Mucosa of descending colon (tissue), 3 donors: ENCODE results near the gene ETNK2. TPM values are rescaled to one million over a fixed set of nuclear protein-coding genes. Genes with fewer than 3 reads are reported as not detected.

ENCODE experiments used
- ATAC-seq: fragments of 200-7000 bp; cut with Tn5 transposase; one replicate; pipeline ENCODE4 v1.9.1; 2020; ENCODE audit warnings: mild to moderate bottlenecking, moderate library complexity
- DNase-seq, 3 donors: peaks; one replicate each; pipeline ENCODE4 v3.0.0-alpha.2; 2020
- H3K36me3 ChIP-seq: fragments of 200-600 bp; one replicate; pipeline ENCODE4 v1.8.0; 2021; ENCODE audit warnings: low read depth, mild to moderate bottlenecking
- H3K4me1 ChIP-seq: fragments of 200-600 bp; one replicate; pipeline ENCODE4 v1.8.0; 2021; ENCODE audit warnings: low read depth, mild to moderate bottlenecking
- H3K4me3 ChIP-seq: fragments of 200-600 bp; one replicate; pipeline ENCODE4 v1.8.0; 2021; ENCODE audit warnings: mild to moderate bottlenecking
- H3K9me3 ChIP-seq: fragments of 200-600 bp; one replicate; pipeline ENCODE4 v1.8.0; 2021; ENCODE audit warnings: mild to moderate bottlenecking
- intact Hi-C, 2 donors: fragments of 100-400 bp; cut with DNase I in 1 of 2; cut with micrococcal nuclease in 1 of 2; formaldehyde crosslinking; loops; one replicate each; pipeline versions ENCODE4 v1.11.0 to v1.11.1; 2022; cut with DNase I, micrococcal nuclease
- total RNA-seq, 3 donors: library from RNA; stranded (reverse); fragmentation: NEBNext Ultra II Directional in 2 of 3; extraction: Animal tissue kit (Norgen Biotek cat#: 25700) in 2 of 3; gene quantifications; one replicate each; pipeline versions ENCODE4 v1.2.1 to v1.2.4, GENCODE V29; 2021 to 2023
- TF ChIP-seq, protein P1 (sequence below): fragments of 200-600 bp; IDR thresholded peaks from one replicate; pipeline ENCODE4 v1.8.0; 2022; ENCODE audit warnings: antibody characterized with exemption, mild to moderate bottlenecking
- donor health status: DM: no; HTN: no; CAD: no; lungs with moderate emphysema.
- donor health status: DM: no; HTN: no; CAD: no.
- donor health status: DM: no; HTN: yes; CAD: no.

The ETNK2 gene
- total RNA-seq, 3 donors from 2014 or later: 0.20 to 6.8 (median 2.1) TPM

GRCh38 chr1:204166219-204166618 lies 14.4 kb upstream of the ETNK2 start, which contains the start of gene REN:
REN (minus strand) TSS chr1:204166337; CDS start chr1:204166293, 44 bp downstream.
- DNase-seq (no peak), ATAC-seq (no peak)
- peaks cover 3% of the 10 kb centered on the region for H3K4me1 ChIP-seq
- no peaks in the 10 kb centered on the region for H3K36me3 ChIP-seq
- TF ChIP-seq, protein P1, sequence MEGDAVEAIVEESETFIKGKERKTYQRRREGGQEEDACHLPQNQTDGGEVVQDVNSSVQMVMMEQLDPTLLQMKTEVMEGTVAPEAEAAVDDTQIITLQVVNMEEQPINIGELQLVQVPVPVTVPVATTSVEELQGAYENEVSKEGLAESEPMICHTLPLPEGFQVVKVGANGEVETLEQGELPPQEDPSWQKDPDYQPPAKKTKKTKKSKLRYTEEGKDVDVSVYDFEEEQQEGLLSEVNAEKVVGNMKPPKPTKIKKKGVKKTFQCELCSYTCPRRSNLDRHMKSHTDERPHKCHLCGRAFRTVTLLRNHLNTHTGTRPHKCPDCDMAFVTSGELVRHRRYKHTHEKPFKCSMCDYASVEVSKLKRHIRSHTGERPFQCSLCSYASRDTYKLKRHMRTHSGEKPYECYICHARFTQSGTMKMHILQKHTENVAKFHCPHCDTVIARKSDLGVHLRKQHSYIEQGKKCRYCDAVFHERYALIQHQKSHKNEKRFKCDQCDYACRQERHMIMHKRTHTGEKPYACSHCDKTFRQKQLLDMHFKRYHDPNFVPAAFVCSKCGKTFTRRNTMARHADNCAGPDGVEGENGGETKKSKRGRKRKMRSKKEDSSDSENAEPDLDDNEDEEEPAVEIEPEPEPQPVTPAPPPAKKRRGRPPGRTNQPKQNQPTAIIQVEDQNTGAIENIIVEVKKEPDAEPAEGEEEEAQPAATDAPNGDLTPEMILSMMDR: no peak
- H3K4me3 ChIP-seq: no peak within 1 kb of the TSS
- H3K9me3 ChIP-seq: peaks cover 6% of the 10 kb centered on the region
- intact Hi-C loops: no loop called here

GRCh38 chr1:204162494-204163074 lies 10.7 kb upstream of the ETNK2 start:
- DNase-seq (peak; percentile 75 to 92 (median 90)), ATAC-seq (peak; percentile 98)
- Histone ChIP-seq H3K36me3 (no peaks in the 10 kb centered on the region), H3K9me3 (no peaks in the 10 kb centered on the region), H3K4me1 (peaks cover 3% of the 10 kb centered on the region), H3K4me3 (no peak overlapping the region)
- intact Hi-C loops: loop anchor here (5.0 kb wide), 2 partner anchors 195 to 200 kb away; partner anchors contain the start of gene PLEKHA6 (in 1 of the 2)
- TF ChIP-seq, protein P1: peak; percentile 99

- intact Hi-C loops: loop anchor here (5.0 kb wide), 2 partner anchors 195 to 200 kb away; partner anchors contain the start of gene PLEKHA6 (in 1 of the 2)
- no peak for ATAC-seq
Observed at GRCh38 chr1:204161609-204162493, 10.0 kb upstream of the ETNK2 start.

DNA sequence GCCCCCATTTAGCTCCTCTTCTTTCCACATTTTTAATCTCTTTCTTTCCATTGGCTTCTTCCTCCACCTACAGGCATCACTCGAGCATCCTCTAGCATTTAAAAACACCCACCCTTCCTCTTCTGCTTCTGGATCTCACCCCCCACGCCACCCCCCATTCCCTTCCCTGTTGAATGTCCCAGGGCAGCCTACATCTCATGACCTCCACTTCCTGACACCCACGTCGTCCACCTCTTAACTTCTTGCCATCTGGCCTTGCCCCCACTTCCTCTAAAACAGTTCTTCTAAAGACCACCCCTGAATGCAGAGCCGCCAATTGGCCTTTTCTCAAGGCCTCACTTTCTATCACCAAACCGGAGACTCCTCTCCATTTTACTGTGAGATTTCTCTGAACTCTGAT lies 6.1 kb upstream of the ETNK2 start:
- intact Hi-C loops: no loop called here
- ATAC-seq: no peak
- H3K4me1 ChIP-seq: peaks cover 3% of the 10 kb centered on the region

More at GRCh38 chr1:204161609-204162493, 10.0 kb upstream of the ETNK2 start:
- TF ChIP-seq, protein P1: no peak
- DNase-seq: no peak
- no peaks in the 10 kb centered on the region for H3K36me3 ChIP-seq
- no peaks in the 10 kb centered on the region for H3K9me3 ChIP-seq
- peaks cover 3% of the 10 kb centered on the region for H3K4me1 ChIP-seq
- no peak overlapping the region for H3K4me3 ChIP-seq

DNA sequence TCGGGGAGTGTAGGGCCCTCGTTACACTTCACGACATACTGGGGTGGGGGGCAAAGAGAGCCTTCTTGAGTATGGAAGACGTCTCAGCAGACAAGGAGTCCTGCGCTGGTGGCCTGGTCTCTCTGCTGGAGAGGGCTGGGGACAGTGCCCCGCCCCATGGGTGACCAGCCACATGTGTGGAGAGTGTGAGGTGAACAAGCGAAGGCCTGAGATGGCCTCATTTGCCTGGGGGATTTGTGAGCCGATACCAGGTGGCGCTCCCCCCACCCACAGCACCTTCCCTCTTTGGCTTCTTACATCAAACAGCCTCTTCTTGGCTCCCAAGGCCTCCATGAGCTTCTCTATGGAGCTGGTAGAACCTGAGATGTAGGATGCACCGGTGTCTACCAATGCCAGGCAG lies 4.0 kb upstream of the ETNK2 start:
- intact Hi-C loops: no loop called here
- Histone ChIP-seq H3K4me1 (peaks cover 9% of the 10 kb centered on the region), H3K36me3 (no peaks in the 10 kb centered on the region), H3K9me3 (no peaks in the 10 kb centered on the region), H3K4me3 (no peak overlapping the region)
- ATAC-seq (no peak), DNase-seq (no peak)
- TF ChIP-seq, protein P1: no peak

More for the DNA sequence above, 6.1 kb upstream of the ETNK2 start:
- TF ChIP-seq, protein P1: no peak
- H3K4me3 ChIP-seq: no peak overlapping the region
- H3K36me3 ChIP-seq: no peaks in the 10 kb centered on the region
- DNase-seq: no peak
- H3K9me3 ChIP-seq: no peaks in the 10 kb centered on the region
